Cardiac fibroblast (primary cell): ENCODE measurements around the gene TBX21.

Experiments
- DNase-seq, 2 donors: peaks; one replicate each; pipeline versions ENCODE4 v3.0.0 to v3.0.0-alpha.2; 2010; ENCODE audit warnings: low read depth in 2 of 2
- H3K4me3 ChIP-seq, 2 donors: replicated peaks in 1 of 2; 1 replicate in 1 of 2; 2 replicates in 1 of 2; pipeline ENCODE4 v1.5.1; 2011; ENCODE audit warnings: low read depth in 2 of 2, low read length in 2 of 2, mild to moderate bottlenecking in 2 of 2, moderate library complexity in 1 of 2
- TF ChIP-seq, protein P1 (sequence below): IDR thresholded peaks from one replicate; pipeline ENCODE4 v1.5.1; 2011; ENCODE audit warnings: low read depth, mild to moderate bottlenecking, low read length, inconsistent platforms

Gene TBX21, protein sequence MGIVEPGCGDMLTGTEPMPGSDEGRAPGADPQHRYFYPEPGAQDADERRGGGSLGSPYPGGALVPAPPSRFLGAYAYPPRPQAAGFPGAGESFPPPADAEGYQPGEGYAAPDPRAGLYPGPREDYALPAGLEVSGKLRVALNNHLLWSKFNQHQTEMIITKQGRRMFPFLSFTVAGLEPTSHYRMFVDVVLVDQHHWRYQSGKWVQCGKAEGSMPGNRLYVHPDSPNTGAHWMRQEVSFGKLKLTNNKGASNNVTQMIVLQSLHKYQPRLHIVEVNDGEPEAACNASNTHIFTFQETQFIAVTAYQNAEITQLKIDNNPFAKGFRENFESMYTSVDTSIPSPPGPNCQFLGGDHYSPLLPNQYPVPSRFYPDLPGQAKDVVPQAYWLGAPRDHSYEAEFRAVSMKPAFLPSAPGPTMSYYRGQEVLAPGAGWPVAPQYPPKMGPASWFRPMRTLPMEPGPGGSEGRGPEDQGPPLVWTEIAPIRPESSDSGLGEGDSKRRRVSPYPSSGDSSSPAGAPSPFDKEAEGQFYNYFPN

DNA sequence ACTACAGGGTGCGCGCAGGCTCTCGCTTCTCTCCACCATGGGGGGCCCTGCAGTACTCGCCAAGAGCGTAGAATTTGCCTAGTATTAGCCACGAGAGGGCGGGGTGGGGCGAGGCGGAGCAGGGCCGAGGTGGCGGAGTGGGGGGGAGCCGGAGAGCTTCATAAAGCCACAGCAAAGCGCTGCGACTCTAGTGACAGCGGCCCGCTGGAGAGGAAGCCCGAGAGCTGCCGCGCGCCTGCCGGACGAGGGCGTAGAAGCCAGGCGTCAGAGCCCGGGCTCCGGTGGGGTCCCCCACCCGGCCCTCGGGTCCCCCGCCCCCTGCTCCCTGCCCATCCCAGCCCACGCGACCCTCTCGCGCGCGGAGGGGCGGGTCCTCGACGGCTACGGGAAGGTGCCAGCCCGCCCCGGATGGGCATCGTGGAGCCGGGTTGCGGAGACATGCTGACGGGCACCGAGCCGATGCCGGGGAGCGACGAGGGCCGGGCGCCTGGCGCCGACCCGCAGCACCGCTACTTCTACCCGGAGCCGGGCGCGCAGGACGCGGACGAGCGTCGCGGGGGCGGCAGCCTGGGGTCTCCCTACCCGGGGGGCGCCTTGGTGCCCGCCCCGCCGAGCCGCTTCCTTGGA lies at the start of gene TBX21:
Gene TBX21 (plus strand): TSS at position 190 of the 627 bp plus-strand sequence. CDS start 219 bp downstream, at position 409.
- TF ChIP-seq, protein P1, sequence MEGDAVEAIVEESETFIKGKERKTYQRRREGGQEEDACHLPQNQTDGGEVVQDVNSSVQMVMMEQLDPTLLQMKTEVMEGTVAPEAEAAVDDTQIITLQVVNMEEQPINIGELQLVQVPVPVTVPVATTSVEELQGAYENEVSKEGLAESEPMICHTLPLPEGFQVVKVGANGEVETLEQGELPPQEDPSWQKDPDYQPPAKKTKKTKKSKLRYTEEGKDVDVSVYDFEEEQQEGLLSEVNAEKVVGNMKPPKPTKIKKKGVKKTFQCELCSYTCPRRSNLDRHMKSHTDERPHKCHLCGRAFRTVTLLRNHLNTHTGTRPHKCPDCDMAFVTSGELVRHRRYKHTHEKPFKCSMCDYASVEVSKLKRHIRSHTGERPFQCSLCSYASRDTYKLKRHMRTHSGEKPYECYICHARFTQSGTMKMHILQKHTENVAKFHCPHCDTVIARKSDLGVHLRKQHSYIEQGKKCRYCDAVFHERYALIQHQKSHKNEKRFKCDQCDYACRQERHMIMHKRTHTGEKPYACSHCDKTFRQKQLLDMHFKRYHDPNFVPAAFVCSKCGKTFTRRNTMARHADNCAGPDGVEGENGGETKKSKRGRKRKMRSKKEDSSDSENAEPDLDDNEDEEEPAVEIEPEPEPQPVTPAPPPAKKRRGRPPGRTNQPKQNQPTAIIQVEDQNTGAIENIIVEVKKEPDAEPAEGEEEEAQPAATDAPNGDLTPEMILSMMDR, result no peak
- no peak within 1 kb of the TSS for H3K4me3 ChIP-seq
- peak; percentile 13 to 14 for DNase-seq

DNA sequence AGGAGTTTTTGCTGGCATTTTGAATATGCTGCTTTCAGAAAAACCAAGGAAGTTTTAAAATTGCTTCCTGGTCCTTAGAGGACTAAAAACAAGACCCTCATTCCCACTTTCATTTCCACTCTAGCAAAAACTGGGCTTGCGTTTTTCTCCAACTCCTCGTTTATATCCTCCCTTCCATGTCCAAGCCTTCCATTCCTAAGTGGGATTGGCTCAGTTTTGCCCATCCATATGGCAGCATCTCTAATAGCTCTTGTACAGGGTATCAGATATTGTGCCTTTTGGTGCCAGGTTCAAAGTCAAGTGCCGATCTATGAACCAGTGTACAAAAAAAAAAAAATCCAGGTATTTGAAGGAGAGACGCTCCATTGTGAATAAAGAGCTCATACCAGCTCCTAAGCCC lies 49.0 kb upstream of the TBX21 start:
- no peak for DNase-seq
- H3K4me3 ChIP-seq, result no peak overlapping the region
- TF ChIP-seq, protein P1, result no peak

DNA sequence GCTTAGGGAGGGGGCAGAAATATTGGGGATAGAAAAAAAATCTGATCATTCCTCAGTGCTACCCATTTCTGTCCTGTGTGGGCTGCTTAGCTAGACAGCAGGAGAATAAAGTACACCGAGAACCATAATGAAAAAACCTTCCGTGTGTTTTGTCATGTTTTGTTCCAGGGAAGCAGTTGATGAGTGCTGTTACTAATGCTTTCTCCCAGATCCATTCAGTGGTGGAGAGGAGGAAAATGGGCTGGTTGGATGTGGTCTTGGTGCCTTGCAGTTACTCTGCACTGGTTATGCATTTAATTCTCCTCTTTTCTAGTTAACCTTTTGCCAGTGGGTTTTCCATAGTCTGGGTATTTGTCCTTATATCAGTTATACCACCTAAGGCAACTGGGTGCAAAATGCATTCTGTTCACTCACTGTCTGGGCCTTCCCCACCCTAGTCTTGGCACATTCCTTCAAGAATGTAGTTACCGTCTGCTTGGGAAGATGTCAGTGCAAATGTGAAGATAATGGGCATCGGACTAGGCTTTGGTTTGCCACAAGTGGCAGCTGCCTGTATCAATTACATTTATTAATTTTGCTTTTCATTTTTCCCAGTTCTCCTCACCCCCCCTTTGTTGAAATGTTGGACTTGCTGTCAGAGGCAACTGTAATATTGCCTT lies 48.4 kb upstream of the TBX21 start:
- DNase-seq, result no peak
- TF ChIP-seq, protein P1, result no peak

GRCh38 chr17:47685556-47686275 lies 47.3 kb upstream of the TBX21 start:
- TF ChIP-seq, protein P1, result no peak
- peak in 1 of 2 donors; percentile 66 for DNase-seq
- H3K4me3 ChIP-seq, result no peak overlapping the region

More for the DNA sequence above, 48.4 kb upstream of the TBX21 start:
- H3K4me3 ChIP-seq, result no peak overlapping the region

- TF ChIP-seq, protein P1, result no peak
- peak in 1 of 2 donors; percentile 73 for DNase-seq
- H3K4me3 ChIP-seq, result no peak overlapping the region
Measured at GRCh38 chr17:47686276-47686635, 46.8 kb upstream of the TBX21 start.

GRCh38 chr17:47686664-47687327 lies 46.2 kb upstream of the TBX21 start:
- DNase-seq, result peak in 1 of 2 donors; percentile 65
- no peak overlapping the region for H3K4me3 ChIP-seq
- TF ChIP-seq, protein P1, result no peak
